HepG2 (cell line): ENCODE results near the gene STK17A. TPM values are rescaled to one million over a fixed set of nuclear protein-coding genes. Genes with fewer than 3 reads are reported as not detected.

Source experiments
- ATAC-seq: fragments of 200-7000 bp; cut with Tn5 transposase; 3 replicates; pipeline ENCODE4 v1.9.1; 2020; ENCODE audit warnings: mild to moderate bottlenecking, moderate library complexity
- BruUV-seq: library from RNA; stranded (reverse); fragments of 400-500 nt; replicated peaks from 2 replicates; lab custom pipeline; 2021; lab: Mats Ljungman, UMichigan
- CTCF ChIA-PET: fragments of 300-600 bp; formaldehyde crosslinking; extraction: SDS; loops from one replicate; lab custom pipeline; 2021; ENCODE audit warnings: low total read pairs, inconsistent platforms, low intra/inter-chr PET ratio; lab: Yijun Ruan, JAX
- POLR2A ChIA-PET: fragments of 350-600 bp; sonication (Branson Sonifier 250); formaldehyde crosslinking; loops from one replicate; lab custom pipeline; 2020; ENCODE audit warnings: antibody characterized with exemption, inconsistent platforms; lab: Yijun Ruan, JAX
- DNase-seq: peaks from one replicate; pipeline ENCODE4 v3.0.0-alpha.2; 2015; ENCODE audit warnings: low spot score
- FAIRE-seq: peaks from 3 replicates; lab custom pipeline; 2011; peaks lifted over from hg19 to GRCh38; lab: Jason Lieb, UNC
- H2AFZ ChIP-seq: one replicate; pipeline ENCODE4 v1.6.1; 2011; ENCODE audit warnings: low read length, inconsistent platforms
- H3K27ac ChIP-seq: fragments of 300-600 bp; 3 replicates; pipeline ENCODE4 v1.8.0; 2011; ENCODE audit warnings: mixed run types, mild to moderate bottlenecking, mixed read lengths, low read length, inconsistent platforms; ENCODE audit not compliant: insufficient read depth; ENCODE audit errors: extremely low read length
- H3K27me3 ChIP-seq, 2 experiments: fragments of 200-600 bp in 1 of 2; 2 replicates in 1 of 2; 3 replicates in 1 of 2; pipeline versions ENCODE4 v1.6.0 to v1.8.0; 2011; ENCODE audit warnings: low read length in 2 of 2, mild to moderate bottlenecking in 2 of 2, moderate library complexity in 2 of 2, inconsistent platforms in 1 of 2; ENCODE audit not compliant: insufficient read depth in 2 of 2, control insufficient read depth in 1 of 2
- H3K36me3 ChIP-seq, 2 experiments: fragments of 200-600 bp in 1 of 2; replicated peaks in 1 of 2; 2 replicates in 1 of 2; 3 replicates in 1 of 2; pipeline versions ENCODE4 v1.5.1 to v1.8.0; 2011; ENCODE audit warnings: low read length in 2 of 2, inconsistent platforms in 1 of 2; ENCODE audit not compliant: insufficient read depth in 2 of 2, control insufficient read depth in 1 of 2
- H3K4me1 ChIP-seq: 2 replicates; pipeline ENCODE4 v1.5.1; 2012; ENCODE audit warnings: low read length, inconsistent platforms; ENCODE audit not compliant: insufficient read depth
- H3K4me2 ChIP-seq: 2 replicates; pipeline ENCODE4 v1.6.0; 2011; ENCODE audit warnings: low read depth, low read length, inconsistent platforms
- H3K4me3 ChIP-seq, 3 experiments: fragments of 200-600 bp in 1 of 3; sonication (generic), shearing (Covaris generic) in 1 of 3; replicated peaks in 1 of 3; 2 replicates each; pipeline ENCODE4 v1.5.1; 2011 to 2016; ENCODE audit warnings: low read length in 3 of 3, inconsistent platforms in 2 of 3, low read depth in 2 of 3, mild to moderate bottlenecking in 2 of 3, control low read depth in 1 of 3, mixed read lengths in 1 of 3; ENCODE audit not compliant: insufficient read depth in 1 of 3
- H3K79me2 ChIP-seq: one replicate; pipeline ENCODE4 v1.6.1; 2011; ENCODE audit warnings: low read length, inconsistent platforms; ENCODE audit not compliant: insufficient read depth
- H3K9ac ChIP-seq: 2 replicates; pipeline ENCODE4 v1.6.0; 2011; ENCODE audit warnings: mild to moderate bottlenecking, low read depth, low read length, inconsistent platforms; ENCODE audit not compliant: insufficient read depth
- H3K9me3 ChIP-seq: 2 replicates; pipeline ENCODE4 v1.5.1; 2012; ENCODE audit warnings: mild to moderate bottlenecking, low read length
- H4K20me1 ChIP-seq: 2 replicates; pipeline ENCODE4 v1.6.0; 2011; ENCODE audit warnings: inconsistent platforms, mild to moderate bottlenecking, low read length, moderate library complexity; ENCODE audit not compliant: insufficient read depth
- BATF2 ChIP-seq: sonication (generic); formaldehyde crosslinking; IDR thresholded peaks from 2 replicates; pipeline ENCODE4 v1.8.0; 2022; ENCODE audit warnings: mild to moderate bottlenecking, missing genetic modification reagents, moderate library complexity
- CENPT ChIP-seq: sonication (generic); formaldehyde crosslinking; IDR thresholded peaks from 2 replicates; pipeline ENCODE4 v1.8.0; 2022; ENCODE audit warnings: low read depth, mild to moderate bottlenecking, moderate library complexity, missing genetic modification reagents
- CHD4 ChIP-seq: fragments of 200-600 bp; sonication (generic); IDR thresholded peaks from 2 replicates; pipeline ENCODE4 v1.7.0; 2017; ENCODE audit warnings: mild to moderate bottlenecking, low read length, borderline replicate concordance
- EEA1 ChIP-seq: sonication (generic); formaldehyde crosslinking; IDR thresholded peaks from 2 replicates; pipeline ENCODE4 v1.5.1; 2020; ENCODE audit warnings: mild to moderate bottlenecking, missing genetic modification reagents, borderline replicate concordance
- GFI1 ChIP-seq: sonication (generic); formaldehyde crosslinking; IDR thresholded peaks from 2 replicates; pipeline ENCODE4 v1.5.0; 2020; ENCODE audit warnings: missing genetic modification reagents, mild to moderate bottlenecking, borderline replicate concordance
- KDM5B ChIP-seq: sonication (generic); formaldehyde crosslinking; IDR thresholded peaks from 2 replicates; pipeline ENCODE4 v1.4.0; 2020; ENCODE audit warnings: missing genetic modification reagents, mild to moderate bottlenecking, borderline replicate concordance
- NFRKB ChIP-seq: fragments of 450-650 bp; IDR thresholded peaks from 2 replicates; pipeline ENCODE4 v1.6.1; 2017
- PLRG1 ChIP-seq: fragments of 450-650 bp; conservative IDR thresholded peaks from 2 replicates; pipeline ENCODE4 v1.6.1; 2016
- RBAK ChIP-seq: sonication (generic); formaldehyde crosslinking; IDR thresholded peaks from 2 replicates; pipeline ENCODE4 v1.5.1; 2020; ENCODE audit warnings: mild to moderate bottlenecking, missing genetic modification reagents
- TBX3 ChIP-seq: fragments of 450-650 bp; IDR thresholded peaks from 2 replicates; pipeline ENCODE4 v1.6.1; 2017; ENCODE audit warnings: antibody characterized with exemption, mild to moderate bottlenecking, inconsistent platforms, borderline replicate concordance
- TOE1 ChIP-seq: sonication (generic); formaldehyde crosslinking; IDR thresholded peaks from 2 replicates; pipeline ENCODE4 v1.4.0; 2020; ENCODE audit warnings: mild to moderate bottlenecking, missing genetic modification reagents
- TSC22D2 ChIP-seq: sonication (generic); formaldehyde crosslinking; IDR thresholded peaks from 2 replicates; pipeline ENCODE4 v1.5.1; 2020; ENCODE audit warnings: missing genetic modification reagents, mild to moderate bottlenecking, borderline replicate concordance
- ZNF484 ChIP-seq: sonication (generic); formaldehyde crosslinking; IDR thresholded peaks from 2 replicates; pipeline ENCODE4 v1.5.1; 2020; ENCODE audit warnings: mild to moderate bottlenecking, low read depth, missing genetic modification reagents, borderline replicate concordance
- ZNF530 ChIP-seq: sonication (generic); formaldehyde crosslinking; IDR thresholded peaks from 2 replicates; pipeline ENCODE4 v1.5.0; 2020; ENCODE audit warnings: low read depth, mild to moderate bottlenecking, missing genetic modification reagents
- ZNF616 ChIP-seq: sonication (generic); formaldehyde crosslinking; IDR thresholded peaks from 2 replicates; pipeline ENCODE4 v1.5.0; 2020; ENCODE audit warnings: low read depth, mild to moderate bottlenecking, missing genetic modification reagents
- WGBS: methylation state at CpG from one replicate; pipeline ENCODE4 v1.1.6; 2017; ENCODE audit warnings: low lambda C conversion rate; 5-methylcytosine and 5-hydroxymethylcytosine counted together
- in situ Hi-C: cut with HindIII; loops from 2 replicates; pipeline ENCODE4 v1.10.0; 2017; ENCODE audit warnings: low pct_unique_long_range_greater_than_20kb; ENCODE audit not compliant: extremely low pct_ligation_motif_present
- intact Hi-C: fragments of 100-400 bp; cut with micrococcal nuclease; formaldehyde crosslinking; loops from one replicate; pipeline ENCODE4 v1.10.0; 2022; ENCODE audit not compliant: unreplicated experiment
- polyA plus RNA-seq, 8 experiments: library from polyadenylated mRNA; depleted of rRNA in 3 of 8; stranded (reverse) in 7 of 8; unstranded in 1 of 8; fragments of >200 nt; fragmentation: Illumina TruSeq in 4 of 8; extraction: Trizol in 4 of 8; gene quantifications; 2 replicates each; pipeline versions ENCODE4 v1.2.1 to v1.2.3, GENCODE V29; 2011 to 2016; ENCODE audit warnings: low read depth in 4 of 8, missing spikeins in 1 of 8, mixed read lengths in 1 of 8; ENCODE audit not compliant: insufficient read depth in 1 of 8
- total RNA-seq, 5 experiments: library from RNA; depleted of rRNA; stranded (reverse); fragments of >200 nt; fragmentation: Illumina TruSeq; extraction: Trizol; gene quantifications; 2 replicates each; pipeline ENCODE4 v1.2.3, GENCODE V29; 2016; ENCODE audit warnings: low read depth in 1 of 5

The STK17A gene
- total and polyA plus RNA-seq, 2 of the 13 experiments (the other 11 are each of a cell fraction or from before 2014, with no cell fraction given) = 18.6 to 24.3 TPM

- Histone ChIP-seq H3K36me3 (no peaks in the 10 kb centered on the region), H3K4me3 (no peak overlapping the region), H3K27me3 (peaks cover 0 to 8% of the 10 kb centered on the region in 2 experiments; a peak in 3 of 5 replicates), H3K79me2 (no peaks in the 10 kb centered on the region), H3K9me3 (no peaks in the 10 kb centered on the region), H4K20me1 (no peaks in the 10 kb centered on the region)
- POLR2A ChIA-PET = interaction anchor here (1.6 kb wide), 1 partner anchor 45 kb away, joined by 3 read pairs; the partner anchor contains the start of gene STK17A
- intact Hi-C loops = no loop called here
- ATAC-seq = no peak
- no TSS peak for BruUV-seq
- in situ Hi-C loops = no loop called here
- TF ChIP-seq RBAK (CRISPR knock-in tag) (no peak), KDM5B (no peak), PLRG1 (no peak), BATF2 (CRISPR knock-in tag) (no peak), TBX3 (no peak), ZNF484 (CRISPR knock-in tag) (no peak), ZNF530 (CRISPR knock-in tag) (no peak), TOE1 (CRISPR knock-in tag) (no peak), ZNF616 (CRISPR knock-in tag) (no peak), CENPT (CRISPR knock-in tag) (no peak), TSC22D2 (CRISPR knock-in tag) (no peak), EEA1 (no peak), CHD4 (no peak), NFRKB (no peak), GFI1 (no peak)
- TF ChIP-seq, all 625 proteins: peak for 0
- Histone ChIP-seq H3K4me1 (no peaks in the 10 kb centered on the region), H3K9ac (no peak overlapping the region), H2AFZ (no peak overlapping the region), H3K4me2 (no peak overlapping the region), H3K27ac (no peak overlapping the region)
- WGBS = 55% methylated on average over 7 of the region's 9 CpGs
- DNase-seq (no peak), FAIRE-seq (no peak)
- CTCF ChIA-PET = no interaction called here
Measured at GRCh38 chr7:43537765-43538403, 45.0 kb upstream of the STK17A start.
